GM12892 (cell line): ENCODE measurements around the gene FXYD6.

Experiments
- POLR2A ChIP-seq: IDR thresholded peaks from 2 replicates; pipeline ENCODE4 v1.6.1; 2011; ENCODE audit warnings: low read depth, low read length, control low read depth
- POLR2AphosphoS5 ChIP-seq: IDR thresholded peaks from 2 replicates; pipeline ENCODE4 v1.6.1; 2011; ENCODE audit warnings: low read depth, low read length, control low read depth

- TF ChIP-seq POLR2A (no peak), POLR2AphosphoS5 (no peak)
Observed at GRCh38 chr11:117841551-117842031, 34.9 kb downstream of the FXYD6 start.
